Smooth muscle cell (in vitro differentiated cells): ENCODE data around the gene RIMS1. TPM values are rescaled to one million over a fixed set of nuclear protein-coding genes. Genes with fewer than 3 reads are reported as not detected.
A peak's percentile ranks its signal among the peaks of the same experiment; 100 is the strongest.

Experiments used
- DNase-seq: peaks from one replicate; lab custom pipeline; 2025; ENCODE audit not compliant: unreplicated experiment; lab: John Stamatoyannopoulos, UW
- H2AFZ ChIP-seq: fragments of 200-600 bp; sonication (generic); 2 replicates; pipeline ENCODE4 v1.6.0; 2016; ENCODE audit warnings: antibody characterized with exemption, low read depth, mild to moderate bottlenecking
- H3F3A ChIP-seq: fragments of 200-600 bp; sonication (generic); 2 replicates; pipeline ENCODE4 v1.6.0; 2017; ENCODE audit warnings: antibody characterized with exemption, low read depth
- H3K27ac ChIP-seq: fragments of 200-600 bp; sonication (generic); 2 replicates; pipeline ENCODE4 v1.5.1; 2016; ENCODE audit warnings: low read depth, mild to moderate bottlenecking
- H3K27me3 ChIP-seq: fragments of 200-600 bp; sonication (generic); 2 replicates; pipeline ENCODE4 v1.6.1; 2016; ENCODE audit warnings: low read depth, mild to moderate bottlenecking
- H3K36me3 ChIP-seq: fragments of 200-600 bp; sonication (generic); 2 replicates; pipeline ENCODE4 v1.5.1; 2016; ENCODE audit warnings: low read depth
- H3K4me1 ChIP-seq: fragments of 200-600 bp; sonication (generic); 2 replicates; pipeline ENCODE4 v1.5.1; 2016; ENCODE audit warnings: low read depth
- H3K4me2 ChIP-seq: fragments of 200-600 bp; sonication (generic); 2 replicates; pipeline ENCODE4 v1.6.0; 2016; ENCODE audit warnings: mild to moderate bottlenecking
- H3K4me3 ChIP-seq: fragments of 200-600 bp; sonication (generic); 2 replicates; pipeline ENCODE4 v1.5.1; 2016; ENCODE audit warnings: mild to moderate bottlenecking
- H3K79me2 ChIP-seq: fragments of 200-600 bp; sonication (generic); 2 replicates; pipeline ENCODE4 v1.6.0; 2016; ENCODE audit warnings: low read depth, mild to moderate bottlenecking
- H3K9ac ChIP-seq: fragments of 200-600 bp; sonication (generic); 2 replicates; pipeline ENCODE4 v1.6.0; 2016; ENCODE audit warnings: low read depth
- H3K9me3 ChIP-seq: fragments of 200-600 bp; sonication (generic); replicated peaks from 2 replicates; pipeline ENCODE4 v1.5.1; 2016; ENCODE audit warnings: low read depth
- H4K20me1 ChIP-seq: fragments of 200-600 bp; sonication (generic); 2 replicates; pipeline ENCODE4 v1.6.0; 2016; ENCODE audit warnings: low read depth
- CTCF ChIP-seq: fragments of 200-600 bp; sonication (generic); IDR thresholded peaks from 2 replicates; pipeline ENCODE4 v1.5.1; 2017; ENCODE audit warnings: borderline replicate concordance, mild to moderate bottlenecking, antibody characterized with exemption; ENCODE audit not compliant: insufficient read depth, poor library complexity, severe bottlenecking
- WGBS: methylation state at CpG from one replicate; pipeline ENCODE4 v1.1.7; 2016; ENCODE audit warnings: low lambda C conversion rate; 5-methylcytosine and 5-hydroxymethylcytosine counted together
- polyA plus RNA-seq: library from polyadenylated mRNA; unstranded; fragments of >200 nt; fragmentation: Nextera tagmentation; extraction: Ambion mirVana; gene quantifications from 2 replicates; pipeline ENCODE4 v1.2.1, GENCODE V29; 2016
- total RNA-seq: library from RNA; depleted of rRNA; stranded (reverse); fragments of >200 nt; gene quantifications from 2 replicates; pipeline ENCODE4 v1.2.3, GENCODE V29; 2014

The RIMS1 gene
- total and polyA plus RNA-seq, 2 experiments from 2014 or later: 0.73 to 2.2 TPM

- Histone ChIP-seq H3K79me2 (no peaks in the 10 kb centered on the region), H3K27me3 (peaks cover 57% of the 10 kb centered on the region), H3F3A (no peaks in the 10 kb centered on the region), H3K4me2 (peak overlapping the region; percentile 91), H3K4me3 (peak overlapping the region; percentile 74), H4K20me1 (no peaks in the 10 kb centered on the region), H3K9me3 (no peaks in the 10 kb centered on the region), H3K4me1 (peaks cover 5% of the 10 kb centered on the region), H3K9ac (no peak overlapping the region), H3K27ac (no peak overlapping the region), H3K36me3 (no peaks in the 10 kb centered on the region), H2AFZ (peak overlapping the region; percentile 99)
- DNase-seq: no peak
- TF ChIP-seq CTCF: no peak
- WGBS: 7% methylated on average over 90 of the region's 100 CpGs
Measured at GRCh38 chr6:72182337-72183246, 296.2 kb downstream of the RIMS1 start.

GRCh38 chr6:72203983-72204382, 317.6 kb downstream of the RIMS1 start:
- Histone ChIP-seq H4K20me1 (no peaks in the 10 kb centered on the region), H3K27ac (no peak overlapping the region), H3K4me3 (no peak overlapping the region), H2AFZ (no peak overlapping the region), H3K4me1 (no peaks in the 10 kb centered on the region), H3K79me2 (no peaks in the 10 kb centered on the region), H3K4me2 (no peak overlapping the region), H3K27me3 (no peaks in the 10 kb centered on the region), H3F3A (no peaks in the 10 kb centered on the region), H3K9me3 (no peaks in the 10 kb centered on the region), H3K9ac (no peak overlapping the region), H3K36me3 (no peaks in the 10 kb centered on the region)
- 78% methylated on average over 2 of the region's 2 CpGs for WGBS
- DNase-seq: no peak
- TF ChIP-seq CTCF: no peak

DNA sequence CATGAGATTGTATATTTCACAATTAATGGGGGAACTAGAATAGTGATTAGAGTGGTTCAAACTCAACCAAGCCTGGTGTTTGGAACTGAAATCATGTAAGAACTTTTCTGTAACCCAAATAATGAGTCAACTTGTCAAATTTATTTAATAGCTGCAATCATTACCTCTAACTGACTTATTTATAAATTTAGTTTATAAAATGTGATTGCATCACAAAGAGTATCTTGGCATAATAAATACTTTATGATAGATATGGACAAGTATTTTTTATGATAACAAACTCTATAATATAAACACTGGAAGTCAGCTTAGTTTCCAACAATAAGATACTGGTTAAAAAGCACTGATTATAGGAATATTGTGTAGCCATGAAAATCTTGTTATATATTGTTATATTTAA, 319.1 kb downstream of the RIMS1 start:
- H3K9ac ChIP-seq: no peak overlapping the region
- no peak overlapping the region for H3K4me3 ChIP-seq
- TF ChIP-seq CTCF: no peak
- no peak overlapping the region for H2AFZ ChIP-seq
- no peak overlapping the region for H3K4me2 ChIP-seq
- no peaks in the 10 kb centered on the region for H3K36me3 ChIP-seq
- no peaks in the 10 kb centered on the region for H3F3A ChIP-seq
- no peaks in the 10 kb centered on the region for H3K9me3 ChIP-seq
- no peaks in the 10 kb centered on the region for H3K27me3 ChIP-seq
- H4K20me1 ChIP-seq: no peaks in the 10 kb centered on the region
- no peaks in the 10 kb centered on the region for H3K4me1 ChIP-seq
- no peak for DNase-seq
- H3K79me2 ChIP-seq: no peaks in the 10 kb centered on the region
- H3K27ac ChIP-seq: no peak overlapping the region

- Histone ChIP-seq H3K27ac (no peak overlapping the region), H2AFZ (no peak overlapping the region), H4K20me1 (no peaks in the 10 kb centered on the region), H3K79me2 (no peaks in the 10 kb centered on the region), H3K27me3 (no peaks in the 10 kb centered on the region), H3K4me3 (no peak overlapping the region), H3K36me3 (no peaks in the 10 kb centered on the region), H3F3A (no peaks in the 10 kb centered on the region), H3K9ac (no peak overlapping the region), H3K4me2 (no peak overlapping the region), H3K4me1 (no peaks in the 10 kb centered on the region), H3K9me3 (no peaks in the 10 kb centered on the region)
- DNase-seq: no peak
- no peak for TF ChIP-seq CTCF
- WGBS: 87% methylated on average over 3 of the region's 3 CpGs
Measured at GRCh38 chr6:72206606-72207005, 320.3 kb downstream of the RIMS1 start.
